ENCODE data around the gene C9orf72.

GRCh38 chr9:27589462-27589861 lies 16.2 kb upstream of the C9orf72 start:
- TF ChIP-seq, protein P1, sequence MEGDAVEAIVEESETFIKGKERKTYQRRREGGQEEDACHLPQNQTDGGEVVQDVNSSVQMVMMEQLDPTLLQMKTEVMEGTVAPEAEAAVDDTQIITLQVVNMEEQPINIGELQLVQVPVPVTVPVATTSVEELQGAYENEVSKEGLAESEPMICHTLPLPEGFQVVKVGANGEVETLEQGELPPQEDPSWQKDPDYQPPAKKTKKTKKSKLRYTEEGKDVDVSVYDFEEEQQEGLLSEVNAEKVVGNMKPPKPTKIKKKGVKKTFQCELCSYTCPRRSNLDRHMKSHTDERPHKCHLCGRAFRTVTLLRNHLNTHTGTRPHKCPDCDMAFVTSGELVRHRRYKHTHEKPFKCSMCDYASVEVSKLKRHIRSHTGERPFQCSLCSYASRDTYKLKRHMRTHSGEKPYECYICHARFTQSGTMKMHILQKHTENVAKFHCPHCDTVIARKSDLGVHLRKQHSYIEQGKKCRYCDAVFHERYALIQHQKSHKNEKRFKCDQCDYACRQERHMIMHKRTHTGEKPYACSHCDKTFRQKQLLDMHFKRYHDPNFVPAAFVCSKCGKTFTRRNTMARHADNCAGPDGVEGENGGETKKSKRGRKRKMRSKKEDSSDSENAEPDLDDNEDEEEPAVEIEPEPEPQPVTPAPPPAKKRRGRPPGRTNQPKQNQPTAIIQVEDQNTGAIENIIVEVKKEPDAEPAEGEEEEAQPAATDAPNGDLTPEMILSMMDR (IDR thresholded peaks at IDR 0.05), result no peak
- no peak for TF ChIP-seq POLR2A (IDR thresholded peaks at IDR 0.05)
